ENCODE results near the gene GALNT2.

Gene GALNT2

GRCh38 chr1:230136453-230137336 lies 69.7 kb downstream of the GALNT2 start:
- ATAC-seq = no peak; the same call in 2 of the 3 replicates
- no peak for TF ChIP-seq ZNF565 (CRISPR knock-in tag; conservative IDR thresholded peaks at IDR 0.05; ENCODE audit: low read depth)

GRCh38 chr1:230137337-230137815 lies 70.3 kb downstream of the GALNT2 start:
- no peak for TF ChIP-seq ZNF565 (CRISPR knock-in tag; conservative IDR thresholded peaks at IDR 0.05; ENCODE audit: low read depth)
- TF ChIP-seq ESRRG (CRISPR knock-in tag; IDR thresholded peaks at IDR 0.05) = no peak
- TF ChIP-seq CREB5 (CRISPR knock-in tag; IDR thresholded peaks at IDR 0.05; ENCODE audit: low read depth) = no peak
- no peak for TF ChIP-seq ZFP30 (CRISPR knock-in tag; IDR thresholded peaks at IDR 0.05)
- no peak for TF ChIP-seq OSR1 (CRISPR knock-in tag; IDR thresholded peaks at IDR 0.05)
- no peak for TF ChIP-seq ZFP3 (CRISPR knock-in tag; IDR thresholded peaks at IDR 0.05)
- no peak for TF ChIP-seq ZC3H10 (CRISPR knock-in tag; IDR thresholded peaks at IDR 0.05)
- no peak for TF ChIP-seq RARB (CRISPR knock-in tag; IDR thresholded peaks at IDR 0.05)
- no peak for TF ChIP-seq PPARA (CRISPR knock-in tag; IDR thresholded peaks at IDR 0.05; ENCODE audit: borderline replicate concordance)
- no peak for TF ChIP-seq ZNF70 (CRISPR knock-in tag; IDR thresholded peaks at IDR 0.05)
- no peak for TF ChIP-seq GLIS3 (CRISPR knock-in tag; IDR thresholded peaks at IDR 0.05)
- no peak for TF ChIP-seq SNAI2 (CRISPR knock-in tag; IDR thresholded peaks at IDR 0.05)
- TF ChIP-seq BACH2 (CRISPR knock-in tag; IDR thresholded peaks at IDR 0.05; ENCODE audit: borderline replicate concordance) = no peak
- ATAC-seq = no peak

- TF ChIP-seq TSHZ2 (CRISPR knock-in tag; IDR thresholded peaks at IDR 0.05) = no peak
- no peak for TF ChIP-seq ARNTL (CRISPR knock-in tag; IDR thresholded peaks at IDR 0.05; ENCODE audit: borderline replicate concordance, low read depth)
- no peak for TF ChIP-seq SNAI2 (CRISPR knock-in tag; IDR thresholded peaks at IDR 0.05)
- no peak for TF ChIP-seq GLIS3 (CRISPR knock-in tag; IDR thresholded peaks at IDR 0.05)
- no peak for TF ChIP-seq TCF4 (CRISPR knock-in tag; IDR thresholded peaks at IDR 0.05; ENCODE audit: borderline replicate concordance)
- no peak for TF ChIP-seq PPARA (CRISPR knock-in tag; IDR thresholded peaks at IDR 0.05; ENCODE audit: borderline replicate concordance)
- no peak for TF ChIP-seq TOX (CRISPR knock-in tag; IDR thresholded peaks at IDR 0.05; ENCODE audit: borderline replicate concordance)
- TF ChIP-seq PATZ1 (CRISPR knock-in tag; IDR thresholded peaks at IDR 0.05; ENCODE audit: borderline replicate concordance) = no peak
- TF ChIP-seq ZNF70 (CRISPR knock-in tag; IDR thresholded peaks at IDR 0.05) = no peak
- TF ChIP-seq CREB5 (CRISPR knock-in tag; IDR thresholded peaks at IDR 0.05; ENCODE audit: low read depth) = no peak
- TF ChIP-seq CSRNP3 (CRISPR knock-in tag; IDR thresholded peaks at IDR 0.05) = no peak
- no peak for TF ChIP-seq ZFP30 (CRISPR knock-in tag; IDR thresholded peaks at IDR 0.05)
- no peak for TF ChIP-seq ZNF565 (CRISPR knock-in tag; conservative IDR thresholded peaks at IDR 0.05; ENCODE audit: low read depth)
- no peak for ATAC-seq
These were observed 71.7 kb downstream of the GALNT2 start for GRCh38 chr1:230138561-230139239.
